HepG2 (cell line): ENCODE results near the gene TNFRSF9. TPM values are rescaled to one million over a fixed set of nuclear protein-coding genes. Genes with fewer than 3 reads are reported as not detected.

Experiments
- ATAC-seq: fragments of 200-7000 bp; cut with Tn5 transposase; 3 replicates; pipeline ENCODE4 v1.9.1; 2020; ENCODE audit warnings: mild to moderate bottlenecking, moderate library complexity
- BruUV-seq: library from RNA; stranded (reverse); fragments of 400-500 nt; replicated peaks from 2 replicates; lab custom pipeline; 2021; lab: Mats Ljungman, UMichigan
- CTCF ChIA-PET: fragments of 300-600 bp; formaldehyde crosslinking; extraction: SDS; loops from one replicate; lab custom pipeline; 2021; ENCODE audit warnings: low total read pairs, inconsistent platforms, low intra/inter-chr PET ratio; lab: Yijun Ruan, JAX
- POLR2A ChIA-PET: fragments of 350-600 bp; sonication (Branson Sonifier 250); formaldehyde crosslinking; loops from one replicate; lab custom pipeline; 2020; ENCODE audit warnings: antibody characterized with exemption, inconsistent platforms; lab: Yijun Ruan, JAX
- DNase-seq: peaks from one replicate; pipeline ENCODE4 v3.0.0-alpha.2; 2015; ENCODE audit warnings: low spot score
- FAIRE-seq: peaks from 3 replicates; lab custom pipeline; 2011; peaks lifted over from hg19 to GRCh38; lab: Jason Lieb, UNC
- H2AFZ ChIP-seq: one replicate; pipeline ENCODE4 v1.6.1; 2011; ENCODE audit warnings: low read length, inconsistent platforms
- H3K27ac ChIP-seq: fragments of 300-600 bp; 3 replicates; pipeline ENCODE4 v1.8.0; 2011; ENCODE audit warnings: mixed run types, mild to moderate bottlenecking, mixed read lengths, low read length, inconsistent platforms; ENCODE audit not compliant: insufficient read depth; ENCODE audit errors: extremely low read length
- H3K27me3 ChIP-seq, 2 experiments: fragments of 200-600 bp in 1 of 2; 2 replicates in 1 of 2; 3 replicates in 1 of 2; pipeline versions ENCODE4 v1.6.0 to v1.8.0; 2011; ENCODE audit warnings: low read length in 2 of 2, mild to moderate bottlenecking in 2 of 2, moderate library complexity in 2 of 2, inconsistent platforms in 1 of 2; ENCODE audit not compliant: insufficient read depth in 2 of 2, control insufficient read depth in 1 of 2
- H3K36me3 ChIP-seq, 2 experiments: fragments of 200-600 bp in 1 of 2; replicated peaks in 1 of 2; 2 replicates in 1 of 2; 3 replicates in 1 of 2; pipeline versions ENCODE4 v1.5.1 to v1.8.0; 2011; ENCODE audit warnings: low read length in 2 of 2, inconsistent platforms in 1 of 2; ENCODE audit not compliant: insufficient read depth in 2 of 2, control insufficient read depth in 1 of 2
- H3K4me1 ChIP-seq: 2 replicates; pipeline ENCODE4 v1.5.1; 2012; ENCODE audit warnings: low read length, inconsistent platforms; ENCODE audit not compliant: insufficient read depth
- H3K4me2 ChIP-seq: 2 replicates; pipeline ENCODE4 v1.6.0; 2011; ENCODE audit warnings: low read depth, low read length, inconsistent platforms
- H3K4me3 ChIP-seq, 3 experiments: fragments of 200-600 bp in 1 of 3; sonication (generic), shearing (Covaris generic) in 1 of 3; replicated peaks in 1 of 3; 2 replicates each; pipeline ENCODE4 v1.5.1; 2011 to 2016; ENCODE audit warnings: low read length in 3 of 3, inconsistent platforms in 2 of 3, low read depth in 2 of 3, mild to moderate bottlenecking in 2 of 3, control low read depth in 1 of 3, mixed read lengths in 1 of 3; ENCODE audit not compliant: insufficient read depth in 1 of 3
- H3K79me2 ChIP-seq: one replicate; pipeline ENCODE4 v1.6.1; 2011; ENCODE audit warnings: low read length, inconsistent platforms; ENCODE audit not compliant: insufficient read depth
- H3K9ac ChIP-seq: 2 replicates; pipeline ENCODE4 v1.6.0; 2011; ENCODE audit warnings: mild to moderate bottlenecking, low read depth, low read length, inconsistent platforms; ENCODE audit not compliant: insufficient read depth
- H3K9me3 ChIP-seq: 2 replicates; pipeline ENCODE4 v1.5.1; 2012; ENCODE audit warnings: mild to moderate bottlenecking, low read length
- H4K20me1 ChIP-seq: 2 replicates; pipeline ENCODE4 v1.6.0; 2011; ENCODE audit warnings: inconsistent platforms, mild to moderate bottlenecking, low read length, moderate library complexity; ENCODE audit not compliant: insufficient read depth
- GATAD1 ChIP-seq: IDR thresholded peaks from 2 replicates; pipeline ENCODE4 v1.6.1; 2016; ENCODE audit warnings: missing genetic modification reagents, missing compliant biosample characterization
- NCOA1 ChIP-seq: sonication (generic); formaldehyde crosslinking; IDR thresholded peaks from 2 replicates; pipeline ENCODE4 v1.9.0; 2021; ENCODE audit warnings: missing genetic modification reagents
- NCOA5 ChIP-seq: sonication (generic); formaldehyde crosslinking; IDR thresholded peaks from 2 replicates; pipeline ENCODE4 v1.4.0; 2020; ENCODE audit warnings: missing genetic modification reagents
- NCOR1 ChIP-seq: fragments of 200-600 bp; sonication (generic); IDR thresholded peaks from 2 replicates; pipeline ENCODE4 v1.7.0; 2017; ENCODE audit warnings: antibody characterized with exemption, low read length, borderline replicate concordance
- STAG1 ChIP-seq: sonication (generic); formaldehyde crosslinking; IDR thresholded peaks from 2 replicates; pipeline ENCODE4 v1.4.0; 2020; ENCODE audit warnings: missing genetic modification reagents
- TBP ChIP-seq: sonication (generic); formaldehyde crosslinking; IDR thresholded peaks from 2 replicates; pipeline ENCODE4 v1.5.0; 2020; ENCODE audit warnings: missing genetic modification reagents
- ZBTB42 ChIP-seq: sonication (generic); formaldehyde crosslinking; IDR thresholded peaks from 2 replicates; pipeline ENCODE4 v1.5.0; 2020; ENCODE audit warnings: mild to moderate bottlenecking, missing genetic modification reagents
- ZFP62 ChIP-seq: sonication (generic); formaldehyde crosslinking; IDR thresholded peaks from 2 replicates; pipeline ENCODE4 v1.4.0; 2020; ENCODE audit warnings: missing genetic modification reagents
- ZNF337 ChIP-seq: sonication (generic); formaldehyde crosslinking; IDR thresholded peaks from 2 replicates; pipeline ENCODE4 v1.5.1; 2020; ENCODE audit warnings: missing genetic modification reagents, low read depth, mild to moderate bottlenecking, borderline replicate concordance
- ZNF34 ChIP-seq: sonication (generic); formaldehyde crosslinking; IDR thresholded peaks from 2 replicates; pipeline ENCODE4 v1.4.0; 2020; ENCODE audit warnings: mild to moderate bottlenecking, missing genetic modification reagents, borderline replicate concordance
- ZNF446 ChIP-seq: sonication (generic); formaldehyde crosslinking; IDR thresholded peaks from 2 replicates; pipeline ENCODE4 v1.5.0; 2020; ENCODE audit warnings: mild to moderate bottlenecking, missing genetic modification reagents
- WGBS: methylation state at CpG from one replicate; pipeline ENCODE4 v1.1.6; 2017; ENCODE audit warnings: low lambda C conversion rate; 5-methylcytosine and 5-hydroxymethylcytosine counted together
- in situ Hi-C: cut with HindIII; loops from 2 replicates; pipeline ENCODE4 v1.10.0; 2017; ENCODE audit warnings: low pct_unique_long_range_greater_than_20kb; ENCODE audit not compliant: extremely low pct_ligation_motif_present
- intact Hi-C: fragments of 100-400 bp; cut with micrococcal nuclease; formaldehyde crosslinking; loops from one replicate; pipeline ENCODE4 v1.10.0; 2022; ENCODE audit not compliant: unreplicated experiment
- polyA plus RNA-seq, 8 experiments: library from polyadenylated mRNA; depleted of rRNA in 3 of 8; stranded (reverse) in 7 of 8; unstranded in 1 of 8; fragments of >200 nt; fragmentation: Illumina TruSeq in 4 of 8; extraction: Trizol in 4 of 8; gene quantifications; 2 replicates each; pipeline versions ENCODE4 v1.2.1 to v1.2.3, GENCODE V29; 2011 to 2016; ENCODE audit warnings: low read depth in 4 of 8, missing spikeins in 1 of 8, mixed read lengths in 1 of 8; ENCODE audit not compliant: insufficient read depth in 1 of 8
- total RNA-seq, 5 experiments: library from RNA; depleted of rRNA; stranded (reverse); fragments of >200 nt; fragmentation: Illumina TruSeq; extraction: Trizol; gene quantifications; 2 replicates each; pipeline ENCODE4 v1.2.3, GENCODE V29; 2016; ENCODE audit warnings: low read depth in 1 of 5

The TNFRSF9 gene
- total and polyA plus RNA-seq, 2 of the 13 experiments (the other 11 are each of a cell fraction or from before 2014, with no cell fraction given): 0.07 TPM; not detected in 1

- DNase-seq (no peak), ATAC-seq (no peak), FAIRE-seq (no peak)
- TF ChIP-seq ZNF337 (CRISPR knock-in tag): peak; percentile 37; the same call in 1 of the 2 replicates
- TF ChIP-seq STAG1 (CRISPR knock-in tag): no peak
- TF ChIP-seq, all 625 proteins: peak for 1
- Histone ChIP-seq H3K9ac (no peak overlapping the region), H3K9me3 (no peaks in the 10 kb centered on the region), H3K36me3 (no peaks in the 10 kb centered on the region), H2AFZ (no peak overlapping the region), H3K27ac (no peak overlapping the region), H3K79me2 (no peaks in the 10 kb centered on the region), H4K20me1 (no peaks in the 10 kb centered on the region), H3K4me3 (no peak overlapping the region), H3K4me1 (no peaks in the 10 kb centered on the region), H3K27me3 (peaks cover 0 to 6% of the 10 kb centered on the region in 2 experiments; a peak in 1 of 5 replicates), H3K4me2 (no peak overlapping the region)
- in situ Hi-C loops (no loop called here), intact Hi-C loops (no loop called here)
- 0% methylated on average over 1 of the region's 1 CpG for WGBS
- BruUV-seq: no TSS peak
- ChIA-PET POLR2A (no interaction called here), CTCF (no interaction called here)
Observed at GRCh38 chr1:7878027-7878426, 62.6 kb downstream of the TNFRSF9 start.

- H4K20me1 ChIP-seq: no peaks in the 10 kb centered on the region
- no peak for ATAC-seq
- intact Hi-C loops (no loop called here), in situ Hi-C loops (loop anchor here (25.0 kb wide), 1 partner anchor 212 kb away; no protein-coding TSS in a partner anchor)
- no TSS peak for BruUV-seq
- WGBS: 23% methylated on average over 7 of the region's 11 CpGs
- H3K79me2 ChIP-seq: no peaks in the 10 kb centered on the region
- peaks cover 0 to 20% of the 10 kb centered on the region in 2 experiments; a peak in 3 of 5 replicates for H3K27me3 ChIP-seq
- no peak overlapping the region for H3K4me3 ChIP-seq
- H3K36me3 ChIP-seq: no peaks in the 10 kb centered on the region
- CTCF ChIA-PET: no interaction called here
- TF ChIP-seq TBP (CRISPR knock-in tag) (no peak), ZBTB42 (CRISPR knock-in tag) (no peak), ZNF446 (CRISPR knock-in tag) (no peak), GATAD1 (CRISPR knock-in tag) (no peak), NCOA1 (no peak), NCOA5 (CRISPR knock-in tag) (no peak), ZNF34 (CRISPR knock-in tag) (no peak), NCOR1 (no peak), ZFP62 (CRISPR knock-in tag) (no peak)
- no peak overlapping the region for H3K9ac ChIP-seq
- no peak overlapping the region for H2AFZ ChIP-seq
- no peak overlapping the region for H3K4me2 ChIP-seq
- DNase-seq: no peak
- no peak for FAIRE-seq
- no peak overlapping the region for H3K27ac ChIP-seq
- no peaks in the 10 kb centered on the region for H3K9me3 ChIP-seq
- POLR2A ChIA-PET: no interaction called here
- no peaks in the 10 kb centered on the region for H3K4me1 ChIP-seq
Observed at GRCh38 chr1:7873801-7874795, 66.5 kb downstream of the TNFRSF9 start.
